Myometrial cell (primary cell): Measurements from ENCODE around the gene ADAMTSL3. TPM values are rescaled to one million over a fixed set of nuclear protein-coding genes. Genes with fewer than 3 reads are reported as not detected.

ENCODE experiments used
- total RNA-seq: library from RNA; depleted of rRNA; stranded (reverse); fragments of >200 nt; gene quantifications from 2 replicates; pipeline ENCODE4 v1.2.3, GENCODE V29; 2015

The ADAMTSL3 gene
- total RNA-seq, result not detected in 2 replicates

GRCh38 chr15:83653639-83654378 lies at the start of gene ADAMTSL3:
TSS of gene ADAMTSL3 (plus strand) at chr15:83654123. CDS start at chr15:83655762, 1,639 bp downstream.

Other genes starting within 250 kb of the ADAMTSL3 start
- gene SH3GL3, start 206.8 kb upstream of the ADAMTSL3 start, total RNA-seq, result 0.86 TPM in 1 of 2 replicates, not detected in the other